Neural progenitor cell (in vitro differentiated cells): ENCODE data around the gene MCCC2. TPM values are rescaled to one million over a fixed set of nuclear protein-coding genes. Genes with fewer than 3 reads are reported as not detected.
A peak's percentile ranks its signal among the peaks of the same experiment; 100 is the strongest.
"Not testable (repeated sequence)": the region's sequence is repeated elsewhere in the genome, so short reads cannot be mapped to it uniquely, and the experiment has no call there.

ENCODE experiments used
- DNase-seq: peaks from one replicate; pipeline ENCODE4 v3.0.0-alpha.2; 2016; ENCODE audit warnings: low spot score
- H2AFZ ChIP-seq: fragments of 200-600 bp; sonication (generic); replicated peaks from 2 replicates; pipeline ENCODE4 v1.6.1; 2016; ENCODE audit warnings: antibody characterized with exemption
- H3F3A ChIP-seq: fragments of 200-600 bp; sonication (generic); 2 replicates; pipeline ENCODE4 v1.6.1; 2016; ENCODE audit warnings: antibody characterized with exemption, low read depth
- H3K27ac ChIP-seq: fragments of 200-600 bp; sonication (generic); 2 replicates; pipeline ENCODE4 v1.5.1; 2016; ENCODE audit warnings: mild to moderate bottlenecking
- H3K27me3 ChIP-seq: fragments of 200-600 bp; sonication (generic); 2 replicates; pipeline ENCODE4 v1.6.1; 2016; ENCODE audit warnings: mild to moderate bottlenecking, moderate library complexity
- H3K36me3 ChIP-seq: fragments of 200-600 bp; sonication (generic); 2 replicates; pipeline ENCODE4 v1.5.1; 2016
- H3K4me1 ChIP-seq: fragments of 200-600 bp; sonication (generic); 2 replicates; pipeline ENCODE4 v1.6.1; 2016; ENCODE audit warnings: mixed run types
- H3K4me2 ChIP-seq: fragments of 200-600 bp; sonication (generic); 2 replicates; pipeline ENCODE4 v1.6.1; 2016
- H3K4me3 ChIP-seq: fragments of 200-600 bp; sonication (generic); 2 replicates; pipeline ENCODE4 v1.5.1; 2016
- H3K79me2 ChIP-seq: fragments of 200-600 bp; sonication (generic); 2 replicates; pipeline ENCODE4 v1.6.1; 2016; ENCODE audit warnings: low read depth
- H3K9ac ChIP-seq: fragments of 200-600 bp; sonication (generic); 2 replicates; pipeline ENCODE4 v1.6.1; 2016
- H3K9me3 ChIP-seq: fragments of 200-600 bp; sonication (generic); 2 replicates; pipeline ENCODE4 v1.5.1; 2016; ENCODE audit warnings: low read depth
- H4K20me1 ChIP-seq: fragments of 200-600 bp; sonication (generic); 2 replicates; pipeline ENCODE4 v1.6.1; 2016; ENCODE audit warnings: low read depth
- H3K27ac Mint-ChIP-seq: 3 replicates; pipeline ENCODE4 v1.8.0; 2021; ENCODE audit warnings: mixed read lengths
- H3K27me3 Mint-ChIP-seq: 2 replicates; pipeline ENCODE4 v1.8.0; 2022; ENCODE audit warnings: low read depth, mild to moderate bottlenecking, inconsistent platforms, moderate library complexity, mixed read lengths; ENCODE audit not compliant: insufficient read depth
- H3K36me3 Mint-ChIP-seq: 3 replicates; pipeline ENCODE4 v1.8.0; 2021; ENCODE audit warnings: mixed read lengths
- H3K4me1 Mint-ChIP-seq: 3 replicates; pipeline ENCODE4 v1.8.0; 2021; ENCODE audit warnings: mixed read lengths
- H3K4me3 Mint-ChIP-seq: 3 replicates; pipeline ENCODE4 v1.8.0; 2021; ENCODE audit warnings: mild to moderate bottlenecking, moderate library complexity, mixed read lengths
- H3K9me3 Mint-ChIP-seq: 3 replicates; pipeline ENCODE4 v1.8.0; 2020; ENCODE audit warnings: mixed read lengths
- EZH2 ChIP-seq: fragments of 200-600 bp; sonication (generic); IDR thresholded peaks from 2 replicates; pipeline ENCODE4 v1.6.1; 2017; ENCODE audit warnings: antibody characterized with exemption, mild to moderate bottlenecking, moderate library complexity
- EZH2phosphoT487 ChIP-seq: fragments of 200-600 bp; sonication (generic); IDR thresholded peaks from 2 replicates; pipeline ENCODE4 v1.6.1; 2017; ENCODE audit warnings: antibody characterized with exemption
- total RNA-seq: library from RNA; depleted of rRNA; stranded (reverse); fragments of >200 nt; gene quantifications from 2 replicates; pipeline ENCODE4 v1.2.3, GENCODE V29; 2015; ENCODE audit warnings: low replicate concordance
- TF ChIP-seq, protein P1 (sequence below): fragments of 200-600 bp; sonication (generic); IDR thresholded peaks from 2 replicates; pipeline ENCODE4 v1.5.1; 2017; ENCODE audit warnings: antibody characterized with exemption, mild to moderate bottlenecking

Gene MCCC2
- total RNA-seq, 1 donor from 2014 or later = 19.8 TPM

DNA sequence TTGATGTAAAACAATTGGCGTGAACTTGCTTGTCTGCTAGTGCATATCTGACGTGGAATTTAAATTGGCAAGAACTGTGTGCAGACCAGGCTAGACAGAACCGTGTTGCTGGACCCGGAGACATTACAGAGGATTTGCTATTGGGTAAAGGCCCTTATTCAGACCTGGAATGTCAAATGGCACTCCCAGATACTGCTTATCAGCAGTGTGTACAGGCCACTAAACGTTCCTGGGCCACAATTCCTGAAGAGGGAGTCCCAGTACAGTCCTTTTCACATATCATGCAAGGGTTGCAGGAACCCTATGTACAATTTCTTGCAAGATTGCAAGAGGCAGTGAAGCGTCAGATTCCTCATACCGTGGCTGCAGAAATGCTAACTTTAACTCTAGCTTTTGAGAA, 13.5 kb upstream of the MCCC2 start:
- H3K79me2 ChIP-seq = no peaks in the 10 kb centered on the region
- H3K9ac ChIP-seq = no peak overlapping the region
- H3K4me1 Mint-ChIP-seq = peaks cover 13% of the 10 kb centered on the region
- H3K27ac Mint-ChIP-seq = no peak overlapping the region
- H3K4me2 ChIP-seq = no peak overlapping the region
- no peak overlapping the region for H2AFZ ChIP-seq
- DNase-seq = peak; percentile 7
- H4K20me1 ChIP-seq = no peaks in the 10 kb centered on the region
- no peak overlapping the region for H3K4me3 ChIP-seq
- no peaks in the 10 kb centered on the region for H3K36me3 ChIP-seq
- H3F3A ChIP-seq = no peaks in the 10 kb centered on the region
- TF ChIP-seq, protein P1, sequence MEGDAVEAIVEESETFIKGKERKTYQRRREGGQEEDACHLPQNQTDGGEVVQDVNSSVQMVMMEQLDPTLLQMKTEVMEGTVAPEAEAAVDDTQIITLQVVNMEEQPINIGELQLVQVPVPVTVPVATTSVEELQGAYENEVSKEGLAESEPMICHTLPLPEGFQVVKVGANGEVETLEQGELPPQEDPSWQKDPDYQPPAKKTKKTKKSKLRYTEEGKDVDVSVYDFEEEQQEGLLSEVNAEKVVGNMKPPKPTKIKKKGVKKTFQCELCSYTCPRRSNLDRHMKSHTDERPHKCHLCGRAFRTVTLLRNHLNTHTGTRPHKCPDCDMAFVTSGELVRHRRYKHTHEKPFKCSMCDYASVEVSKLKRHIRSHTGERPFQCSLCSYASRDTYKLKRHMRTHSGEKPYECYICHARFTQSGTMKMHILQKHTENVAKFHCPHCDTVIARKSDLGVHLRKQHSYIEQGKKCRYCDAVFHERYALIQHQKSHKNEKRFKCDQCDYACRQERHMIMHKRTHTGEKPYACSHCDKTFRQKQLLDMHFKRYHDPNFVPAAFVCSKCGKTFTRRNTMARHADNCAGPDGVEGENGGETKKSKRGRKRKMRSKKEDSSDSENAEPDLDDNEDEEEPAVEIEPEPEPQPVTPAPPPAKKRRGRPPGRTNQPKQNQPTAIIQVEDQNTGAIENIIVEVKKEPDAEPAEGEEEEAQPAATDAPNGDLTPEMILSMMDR = no peak
- TF ChIP-seq EZH2 = no peak
- no peak for TF ChIP-seq EZH2phosphoT487
- no peaks in the 10 kb centered on the region for H3K27me3 Mint-ChIP-seq
- no peaks in the 10 kb centered on the region for H3K27me3 ChIP-seq
- H3K9me3 ChIP-seq = no peaks in the 10 kb centered on the region
- H3K9me3 Mint-ChIP-seq = peaks cover 6% of the 10 kb centered on the region
- no peak overlapping the region for H3K27ac ChIP-seq
- peaks cover 8% of the 10 kb centered on the region for H3K36me3 Mint-ChIP-seq
- no peak overlapping the region for H3K4me3 Mint-ChIP-seq
- H3K4me1 ChIP-seq = peaks cover 8% of the 10 kb centered on the region

DNA sequence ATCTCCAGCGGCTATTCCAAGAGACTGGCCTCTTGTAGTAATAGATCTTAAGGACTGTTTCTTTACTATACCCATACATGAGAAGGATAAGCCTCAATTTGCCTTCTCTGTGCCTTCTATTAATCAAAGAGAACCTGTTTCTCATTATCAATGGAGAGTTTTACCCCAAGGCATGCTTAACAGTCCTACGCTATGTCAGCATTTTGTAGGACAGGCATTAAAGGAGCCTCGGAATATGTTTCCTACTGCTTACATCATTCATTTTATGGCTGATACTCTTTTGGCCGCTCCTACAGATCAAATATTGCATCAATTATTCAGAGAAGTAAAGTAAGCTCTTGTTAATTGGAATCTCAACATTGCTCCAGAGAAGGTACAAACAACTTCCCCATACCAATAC, 11.6 kb upstream of the MCCC2 start:
- H3K27ac ChIP-seq, H3K36me3 Mint-ChIP-seq, H3K4me3 ChIP-seq, DNase-seq, H3K9me3 Mint-ChIP-seq, H3K79me2 ChIP-seq, H3K27ac Mint-ChIP-seq, H3K4me3 Mint-ChIP-seq, H3K4me2 ChIP-seq, H3K9me3 ChIP-seq, H3F3A ChIP-seq, H4K20me1 ChIP-seq, H3K27me3 ChIP-seq, H2AFZ ChIP-seq, H3K4me1 ChIP-seq, H3K27me3 Mint-ChIP-seq, H3K9ac ChIP-seq, H3K36me3 ChIP-seq: not testable (repeated sequence)
- H3K4me1 Mint-ChIP-seq = peaks cover 13% of the 10 kb centered on the region

DNA sequence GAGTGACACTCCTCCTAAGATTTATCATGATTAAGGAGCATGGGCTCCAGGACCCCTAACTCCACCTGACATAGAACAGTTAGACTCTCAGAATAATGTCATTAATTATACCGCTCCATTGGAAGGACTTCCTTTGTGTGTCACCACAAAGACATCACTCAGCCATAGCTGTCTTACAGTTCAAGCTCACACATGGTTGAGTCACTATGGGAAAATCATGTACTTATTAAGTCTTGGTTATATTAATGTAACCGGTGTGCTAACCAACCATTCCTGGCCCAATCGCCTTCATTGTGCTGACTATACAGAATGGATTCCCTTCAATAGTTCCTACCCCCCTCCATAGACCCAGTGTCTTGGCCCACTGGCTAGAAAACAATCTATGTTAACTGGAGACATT, 10.9 kb upstream of the MCCC2 start:
- H3K9ac ChIP-seq = no peak overlapping the region
- H3K9me3 ChIP-seq = no peaks in the 10 kb centered on the region
- peaks cover 13% of the 10 kb centered on the region for H3K4me1 Mint-ChIP-seq
- H3K36me3 Mint-ChIP-seq = peaks cover 8% of the 10 kb centered on the region
- peaks cover 6% of the 10 kb centered on the region for H3K9me3 Mint-ChIP-seq
- H3K4me2 ChIP-seq = no peak overlapping the region
- H3K36me3 ChIP-seq = no peaks in the 10 kb centered on the region
- H3K27ac ChIP-seq = no peak overlapping the region
- no peak overlapping the region for H3K4me3 ChIP-seq
- no peaks in the 10 kb centered on the region for H3F3A ChIP-seq
- no peaks in the 10 kb centered on the region for H3K79me2 ChIP-seq
- no peak overlapping the region for H2AFZ ChIP-seq
- H3K27ac Mint-ChIP-seq = no peak overlapping the region
- TF ChIP-seq, protein P1 = no peak
- TF ChIP-seq EZH2phosphoT487 = no peak
- H4K20me1 ChIP-seq = no peaks in the 10 kb centered on the region
- H3K27me3 Mint-ChIP-seq = no peaks in the 10 kb centered on the region
- no peaks in the 10 kb centered on the region for H3K27me3 ChIP-seq
- H3K4me3 Mint-ChIP-seq = no peak overlapping the region
- no peak for DNase-seq
- peaks cover 8% of the 10 kb centered on the region for H3K4me1 ChIP-seq

DNA sequence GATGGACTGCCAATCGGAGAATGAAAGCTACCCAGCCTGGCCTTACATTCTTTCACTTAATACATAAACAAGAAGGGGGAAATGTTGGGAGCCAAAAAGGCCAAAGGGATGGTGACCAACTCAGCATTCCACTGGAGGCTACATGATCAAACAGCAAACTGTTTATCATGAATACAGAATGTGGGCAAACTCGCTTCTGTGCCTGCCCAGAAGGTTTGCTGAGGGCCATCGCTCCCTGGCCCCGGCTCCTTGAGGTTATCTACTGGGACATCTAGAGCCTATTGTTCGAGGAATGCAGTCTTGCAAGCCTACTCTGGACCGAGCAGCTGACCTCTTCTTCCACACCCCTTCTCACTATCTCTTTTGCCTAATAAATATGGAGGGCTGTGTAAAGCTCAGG, 9.3 kb upstream of the MCCC2 start:
- H3K4me3 Mint-ChIP-seq, H3K9me3 ChIP-seq, H3K9me3 Mint-ChIP-seq: not testable (repeated sequence)

More for the DNA sequence above, 9.3 kb upstream of the MCCC2 start:
- H3K4me1 ChIP-seq, H3K9ac ChIP-seq, H3K79me2 ChIP-seq, H3K27me3 Mint-ChIP-seq, H3K27ac Mint-ChIP-seq, DNase-seq, H3K36me3 Mint-ChIP-seq, H3K36me3 ChIP-seq, H3K4me2 ChIP-seq, H4K20me1 ChIP-seq, H3K27ac ChIP-seq, H3K4me1 Mint-ChIP-seq, H2AFZ ChIP-seq, H3K27me3 ChIP-seq, H3F3A ChIP-seq, H3K4me3 ChIP-seq: not testable (repeated sequence)
